GM12873 (cell line): ENCODE results near the gene TSSK1B.

ENCODE experiments used
- CTCF ChIP-seq: IDR thresholded peaks from 2 replicates; pipeline ENCODE4 v1.5.1; 2012; ENCODE audit warnings: low read depth, mild to moderate bottlenecking, moderate library complexity, low read length, control low read depth; ENCODE audit not compliant: insufficient read depth; ENCODE audit errors: missing control alignments

Gene TSSK1B

GRCh38 chr5:113434889-113435288, at the start of gene TSSK1B:
TSS of gene TSSK1B (minus strand) at chr5:113434989. CDS start at chr5:113434839, 150 bp downstream.
- TF ChIP-seq CTCF: no peak

GRCh38 chr5:113480243-113480642, 45.5 kb upstream of the TSSK1B start:
- TF ChIP-seq CTCF: no peak

- no peak for TF ChIP-seq CTCF
Observed at GRCh38 chr5:113478691-113479090, 43.9 kb upstream of the TSSK1B start.

- no peak for TF ChIP-seq CTCF
Observed at GRCh38 chr5:113474100-113474728, 39.4 kb upstream of the TSSK1B start.

- TF ChIP-seq CTCF: no peak
Observed at GRCh38 chr5:113463032-113463431, 28.2 kb upstream of the TSSK1B start.

- no peak for TF ChIP-seq CTCF
Observed at GRCh38 chr5:113452941-113453340, 18.2 kb upstream of the TSSK1B start.

- no peak for TF ChIP-seq CTCF
Observed at GRCh38 chr5:113451797-113452196, 17.0 kb upstream of the TSSK1B start.
